GM18517 (cell line): ENCODE data around the gene KPTN.
A peak's percentile ranks its signal among the peaks of the same experiment; 100 is the strongest.

Experiments
- ATAC-seq: cut with Tn5 transposase; IDR thresholded peaks from one replicate; pipeline ENCODE4 v1.9.1; 2021; ENCODE audit warnings: mild to moderate bottlenecking, moderate library complexity; ENCODE audit not compliant: unreplicated experiment

The KPTN gene

GRCh38 chr19:47483800-47484690 lies at the start of gene KPTN:
Gene KPTN, minus strand, starts transcription at chr19:47484219. Its CDS starts 59 bp downstream, at chr19:47484160.
- peak; percentile 57 for ATAC-seq

GRCh38 chr19:47531640-47532387 lies 47.8 kb upstream of the KPTN start:
- ATAC-seq, result no peak

GRCh38 chr19:47529018-47529742 lies 45.2 kb upstream of the KPTN start:
- no peak for ATAC-seq

- no peak for ATAC-seq
Measured at GRCh38 chr19:47526798-47527197, 42.8 kb upstream of the KPTN start.

GRCh38 chr19:47523473-47523872 lies 39.5 kb upstream of the KPTN start:
- no peak for ATAC-seq

GRCh38 chr19:47521473-47522180 lies 37.6 kb upstream of the KPTN start:
- ATAC-seq, result no peak

GRCh38 chr19:47520839-47521238 lies 36.8 kb upstream of the KPTN start:
- no peak for ATAC-seq

- ATAC-seq, result no peak
Measured at GRCh38 chr19:47520343-47520806, 36.4 kb upstream of the KPTN start.

GRCh38 chr19:47518854-47519253 lies 34.8 kb upstream of the KPTN start:
- no peak for ATAC-seq

- ATAC-seq, result peak; percentile 35
Measured at GRCh38 chr19:47518139-47518538, 34.1 kb upstream of the KPTN start.

- ATAC-seq, result peak; percentile 82
Measured at GRCh38 chr19:47514869-47515588, 31.0 kb upstream of the KPTN start, which contains the start of gene NAPA. Gene NAPA, minus strand, starts transcription at chr19:47515063. Its CDS starts 123 bp downstream, at chr19:47514940.

GRCh38 chr19:47514151-47514868 lies 30.3 kb upstream of the KPTN start:
- no peak for ATAC-seq

- no peak for ATAC-seq
Measured at GRCh38 chr19:47512948-47513319, 28.9 kb upstream of the KPTN start.

GRCh38 chr19:47512183-47512947 lies 28.3 kb upstream of the KPTN start:
- no peak for ATAC-seq

- ATAC-seq, result no peak
Measured at GRCh38 chr19:47511681-47512080, 27.7 kb upstream of the KPTN start.

- no peak for ATAC-seq
Measured at GRCh38 chr19:47511128-47511517, 27.1 kb upstream of the KPTN start.

GRCh38 chr19:47510516-47511127 lies 26.6 kb upstream of the KPTN start:
- ATAC-seq, result no peak

GRCh38 chr19:47509973-47510372 lies 26.0 kb upstream of the KPTN start:
- no peak for ATAC-seq
